ENCODE results near the gene USH2A.

The USH2A gene

GRCh38 chr1:216142921-216143320, 280.3 kb downstream of the USH2A start:
- Histone ChIP-seq H3K4me3 (ENCODE audit: low read length) (no peak overlapping the region), H3K4me1 (ENCODE audit: control insufficient read depth, insufficient read depth, low read length) (no peaks in the 10 kb centered on the region), H3K27me3 (ENCODE audit: control insufficient read depth, insufficient read depth, low read length) (no peaks in the 10 kb centered on the region), H3K9ac (ENCODE audit: low read length) (no peak overlapping the region), H3K36me3 (ENCODE audit: control insufficient read depth, insufficient read depth, low read length) (no peaks in the 10 kb centered on the region), H3K27ac (ENCODE audit: low read depth, low read length) (no peak overlapping the region)

GRCh38 chr1:216140730-216141524, 282.3 kb downstream of the USH2A start:
- Histone ChIP-seq H3K4me1 (ENCODE audit: control insufficient read depth, insufficient read depth, low read length) (no peaks in the 10 kb centered on the region), H3K36me3 (ENCODE audit: control insufficient read depth, insufficient read depth, low read length) (no peaks in the 10 kb centered on the region), H3K4me3 (ENCODE audit: low read length) (no peak overlapping the region), H3K9ac (ENCODE audit: low read length) (no peak overlapping the region), H3K27me3 (ENCODE audit: control insufficient read depth, insufficient read depth, low read length) (no peaks in the 10 kb centered on the region), H3K27ac (ENCODE audit: low read depth, low read length) (no peak overlapping the region)

GRCh38 chr1:216124192-216124781, 299.0 kb downstream of the USH2A start:
- Histone ChIP-seq H3K36me3 (ENCODE audit: control insufficient read depth, insufficient read depth, low read length) (no peaks in the 10 kb centered on the region), H3K27ac (ENCODE audit: low read depth, low read length) (no peak overlapping the region), H3K9ac (ENCODE audit: low read length) (no peak overlapping the region), H3K4me3 (ENCODE audit: low read length) (no peak overlapping the region), H3K27me3 (ENCODE audit: control insufficient read depth, insufficient read depth, low read length) (no peaks in the 10 kb centered on the region), H3K4me1 (ENCODE audit: control insufficient read depth, insufficient read depth, low read length) (no peaks in the 10 kb centered on the region)

GRCh38 chr1:216123446-216124191, 299.6 kb downstream of the USH2A start:
- H3K4me1 ChIP-seq (ENCODE audit: control insufficient read depth, insufficient read depth, low read length) = no peaks in the 10 kb centered on the region
- H3K36me3 ChIP-seq (ENCODE audit: control insufficient read depth, insufficient read depth, low read length) = no peaks in the 10 kb centered on the region
- H3K9ac ChIP-seq (ENCODE audit: low read length) = no peak overlapping the region
- no peak overlapping the region for H3K4me3 ChIP-seq (ENCODE audit: low read length)
- H3K27me3 ChIP-seq (ENCODE audit: control insufficient read depth, insufficient read depth, low read length) = no peaks in the 10 kb centered on the region
- no peak overlapping the region for H3K27ac ChIP-seq (ENCODE audit: low read depth, low read length)

GRCh38 chr1:216119600-216119999, 303.6 kb downstream of the USH2A start:
- H3K9ac ChIP-seq (ENCODE audit: low read length) = no peak overlapping the region
- H3K4me1 ChIP-seq (ENCODE audit: control insufficient read depth, insufficient read depth, low read length) = no peaks in the 10 kb centered on the region
- H3K36me3 ChIP-seq (ENCODE audit: control insufficient read depth, insufficient read depth, low read length) = no peaks in the 10 kb centered on the region
- no peak overlapping the region for H3K27ac ChIP-seq (ENCODE audit: low read depth, low read length)
- H3K27me3 ChIP-seq (ENCODE audit: control insufficient read depth, insufficient read depth, low read length) = no peaks in the 10 kb centered on the region
- H3K4me3 ChIP-seq (ENCODE audit: low read length) = no peak overlapping the region

GRCh38 chr1:216114180-216114579, 309.1 kb downstream of the USH2A start:
- H3K4me3 ChIP-seq (ENCODE audit: low read length) = no peak overlapping the region
- H3K9ac ChIP-seq (ENCODE audit: low read length) = no peak overlapping the region
- H3K27me3 ChIP-seq (ENCODE audit: control insufficient read depth, insufficient read depth, low read length) = no peaks in the 10 kb centered on the region
- no peaks in the 10 kb centered on the region for H3K36me3 ChIP-seq (ENCODE audit: control insufficient read depth, insufficient read depth, low read length)
- H3K27ac ChIP-seq (ENCODE audit: low read depth, low read length) = no peak overlapping the region
- H3K4me1 ChIP-seq (ENCODE audit: control insufficient read depth, insufficient read depth, low read length) = no peaks in the 10 kb centered on the region

- Histone ChIP-seq H3K27me3 (ENCODE audit: control insufficient read depth, insufficient read depth, low read length) (no peaks in the 10 kb centered on the region), H3K4me1 (ENCODE audit: control insufficient read depth, insufficient read depth, low read length) (no peaks in the 10 kb centered on the region), H3K36me3 (ENCODE audit: control insufficient read depth, insufficient read depth, low read length) (no peaks in the 10 kb centered on the region), H3K27ac (ENCODE audit: low read depth, low read length) (no peak overlapping the region), H3K4me3 (ENCODE audit: low read length) (no peak overlapping the region), H3K9ac (ENCODE audit: low read length) (no peak overlapping the region)
These were observed 310.1 kb downstream of the USH2A start for GRCh38 chr1:216113181-216113580.

GRCh38 chr1:216111842-216112241, 311.4 kb downstream of the USH2A start:
- H3K9ac ChIP-seq (ENCODE audit: low read length) = no peak overlapping the region
- no peak overlapping the region for H3K4me3 ChIP-seq (ENCODE audit: low read length)
- no peaks in the 10 kb centered on the region for H3K4me1 ChIP-seq (ENCODE audit: control insufficient read depth, insufficient read depth, low read length)
- no peaks in the 10 kb centered on the region for H3K27me3 ChIP-seq (ENCODE audit: control insufficient read depth, insufficient read depth, low read length)
- H3K36me3 ChIP-seq (ENCODE audit: control insufficient read depth, insufficient read depth, low read length) = no peaks in the 10 kb centered on the region
- H3K27ac ChIP-seq (ENCODE audit: low read depth, low read length) = no peak overlapping the region

GRCh38 chr1:216095400-216095799, 327.8 kb downstream of the USH2A start:
- H3K4me1 ChIP-seq (ENCODE audit: control insufficient read depth, insufficient read depth, low read length) = no peaks in the 10 kb centered on the region
- no peaks in the 10 kb centered on the region for H3K27me3 ChIP-seq (ENCODE audit: control insufficient read depth, insufficient read depth, low read length)
- no peak overlapping the region for H3K27ac ChIP-seq (ENCODE audit: low read depth, low read length)
- H3K4me3 ChIP-seq (ENCODE audit: low read length) = no peak overlapping the region
- no peak overlapping the region for H3K9ac ChIP-seq (ENCODE audit: low read length)
- H3K36me3 ChIP-seq (ENCODE audit: control insufficient read depth, insufficient read depth, low read length) = no peaks in the 10 kb centered on the region

GRCh38 chr1:216090556-216090955, 332.7 kb downstream of the USH2A start:
- H3K4me1 ChIP-seq (ENCODE audit: control insufficient read depth, insufficient read depth, low read length) = no peaks in the 10 kb centered on the region
- no peak overlapping the region for H3K4me3 ChIP-seq (ENCODE audit: low read length)
- H3K9ac ChIP-seq (ENCODE audit: low read length) = no peak overlapping the region
- H3K27me3 ChIP-seq (ENCODE audit: control insufficient read depth, insufficient read depth, low read length) = no peaks in the 10 kb centered on the region
- H3K36me3 ChIP-seq (ENCODE audit: control insufficient read depth, insufficient read depth, low read length) = no peaks in the 10 kb centered on the region
- no peak overlapping the region for H3K27ac ChIP-seq (ENCODE audit: low read depth, low read length)

- H3K4me1 ChIP-seq (ENCODE audit: control insufficient read depth, insufficient read depth, low read length) = no peaks in the 10 kb centered on the region
- H3K9ac ChIP-seq (ENCODE audit: low read length) = no peak overlapping the region
- no peaks in the 10 kb centered on the region for H3K36me3 ChIP-seq (ENCODE audit: control insufficient read depth, insufficient read depth, low read length)
- H3K4me3 ChIP-seq (ENCODE audit: low read length) = no peak overlapping the region
- no peaks in the 10 kb centered on the region for H3K27me3 ChIP-seq (ENCODE audit: control insufficient read depth, insufficient read depth, low read length)
- H3K27ac ChIP-seq (ENCODE audit: low read depth, low read length) = no peak overlapping the region
These were observed 336.6 kb downstream of the USH2A start for GRCh38 chr1:216086678-216087077.

- H3K27me3 ChIP-seq (ENCODE audit: control insufficient read depth, insufficient read depth, low read length) = no peaks in the 10 kb centered on the region
- H3K36me3 ChIP-seq (ENCODE audit: control insufficient read depth, insufficient read depth, low read length) = no peaks in the 10 kb centered on the region
- no peak overlapping the region for H3K4me3 ChIP-seq (ENCODE audit: low read length)
- H3K27ac ChIP-seq (ENCODE audit: low read depth, low read length) = no peak overlapping the region
- H3K9ac ChIP-seq (ENCODE audit: low read length) = no peak overlapping the region
- H3K4me1 ChIP-seq (ENCODE audit: control insufficient read depth, insufficient read depth, low read length) = no peaks in the 10 kb centered on the region
These were observed 341.8 kb downstream of the USH2A start for GRCh38 chr1:216081445-216081844.

Measured in rectal smooth muscle tissue (tissue), 1 donor.